ENCODE measurements around the gene DEFB132.

DEFB132 gene

GRCh38 chr20:258963-259362 is 1.4 kb downstream of the DEFB132 start:
- no peak for DNase-seq (ENCODE audit: insufficient read length, low spot score)
- TF ChIP-seq POLR2AphosphoS5 (IDR thresholded peaks at IDR 0.05; ENCODE audit: low read depth, low read length) (no peak), POU2F2 (IDR thresholded peaks at IDR 0.05; ENCODE audit: low read depth, low read length) (no peak), POLR2A (IDR thresholded peaks at IDR 0.05; ENCODE audit: low read depth, low read length) (no peak), PAX5 (IDR thresholded peaks at IDR 0.05; ENCODE audit: insufficient read depth, low read length, severe bottlenecking) (no peak), SPI1 (IDR thresholded peaks at IDR 0.05; ENCODE audit: low read depth, low read length) (no peak), TAF1 (IDR thresholded peaks at IDR 0.05; ENCODE audit: low read depth, low read length) (no peak)
- FAIRE-seq, result peak; percentile 40

GRCh38 chr20:259981-260380 is 2.5 kb downstream of the DEFB132 start:
- DNase-seq (ENCODE audit: insufficient read length, low spot score), result no peak
- FAIRE-seq, result no peak
- TF ChIP-seq TAF1 (IDR thresholded peaks at IDR 0.05; ENCODE audit: low read depth, low read length), result no peak
- no peak for TF ChIP-seq POLR2AphosphoS5 (IDR thresholded peaks at IDR 0.05; ENCODE audit: low read depth, low read length)
- TF ChIP-seq POLR2A (IDR thresholded peaks at IDR 0.05; ENCODE audit: low read depth, low read length), result no peak
- no peak for TF ChIP-seq SPI1 (IDR thresholded peaks at IDR 0.05; ENCODE audit: low read depth, low read length)

GRCh38 chr20:263701-264100 is 6.2 kb downstream of the DEFB132 start:
- DNase-seq (ENCODE audit: insufficient read length, low spot score) (no peak), FAIRE-seq (no peak)
- TF ChIP-seq PAX5 (IDR thresholded peaks at IDR 0.05; ENCODE audit: insufficient read depth, low read length, severe bottlenecking), result no peak
- no peak for TF ChIP-seq POU2F2 (IDR thresholded peaks at IDR 0.05; ENCODE audit: low read depth, low read length)
- TF ChIP-seq TAF1 (IDR thresholded peaks at IDR 0.05; ENCODE audit: low read depth, low read length), result no peak
- no peak for TF ChIP-seq POLR2A (IDR thresholded peaks at IDR 0.05; ENCODE audit: low read depth, low read length)
- TF ChIP-seq POLR2AphosphoS5 (IDR thresholded peaks at IDR 0.05; ENCODE audit: low read depth, low read length), result no peak
- no peak for TF ChIP-seq SPI1 (IDR thresholded peaks at IDR 0.05; ENCODE audit: low read depth, low read length)

- peak; percentile 84 for DNase-seq (ENCODE audit: insufficient read length, low spot score)
- FAIRE-seq, result peak; percentile 95
- TF ChIP-seq POLR2A (IDR thresholded peaks at IDR 0.05; ENCODE audit: low read depth, low read length) (peak; percentile 55), POLR2AphosphoS5 (IDR thresholded peaks at IDR 0.05; ENCODE audit: low read depth, low read length) (peak; percentile 68), POU2F2 (IDR thresholded peaks at IDR 0.05; ENCODE audit: low read depth, low read length) (no peak), TAF1 (IDR thresholded peaks at IDR 0.05; ENCODE audit: low read depth, low read length) (peak; percentile 50; the same call in 1 of the 2 replicates), SPI1 (IDR thresholded peaks at IDR 0.05; ENCODE audit: low read depth, low read length) (no peak), PAX5 (IDR thresholded peaks at IDR 0.05; ENCODE audit: insufficient read depth, low read length, severe bottlenecking) (no peak)
Observed at GRCh38 chr20:266596-267562, 9.4 kb downstream of the DEFB132 start.

GRCh38 chr20:270517-270916 is 13.0 kb downstream of the DEFB132 start:
- DNase-seq (ENCODE audit: insufficient read length, low spot score), result no peak

GRCh38 chr20:271069-271468 is 13.5 kb downstream of the DEFB132 start:
- DNase-seq (ENCODE audit: insufficient read length, low spot score) (no peak), FAIRE-seq (no peak)
- TF ChIP-seq PAX5 (IDR thresholded peaks at IDR 0.05; ENCODE audit: insufficient read depth, low read length, severe bottlenecking) (no peak), POU2F2 (IDR thresholded peaks at IDR 0.05; ENCODE audit: low read depth, low read length) (no peak), POLR2A (IDR thresholded peaks at IDR 0.05; ENCODE audit: low read depth, low read length) (no peak), TAF1 (IDR thresholded peaks at IDR 0.05; ENCODE audit: low read depth, low read length) (no peak), POLR2AphosphoS5 (IDR thresholded peaks at IDR 0.05; ENCODE audit: low read depth, low read length) (no peak), SPI1 (IDR thresholded peaks at IDR 0.05; ENCODE audit: low read depth, low read length) (no peak)

More at GRCh38 chr20:270517-270916, 13.0 kb downstream of the DEFB132 start:
- no peak for FAIRE-seq
- TF ChIP-seq POU2F2 (IDR thresholded peaks at IDR 0.05; ENCODE audit: low read depth, low read length) (no peak), PAX5 (IDR thresholded peaks at IDR 0.05; ENCODE audit: insufficient read depth, low read length, severe bottlenecking) (no peak), TAF1 (IDR thresholded peaks at IDR 0.05; ENCODE audit: low read depth, low read length) (no peak), POLR2AphosphoS5 (IDR thresholded peaks at IDR 0.05; ENCODE audit: low read depth, low read length) (no peak), SPI1 (IDR thresholded peaks at IDR 0.05; ENCODE audit: low read depth, low read length) (no peak), POLR2A (IDR thresholded peaks at IDR 0.05; ENCODE audit: low read depth, low read length) (no peak)

- DNase-seq (ENCODE audit: insufficient read length, low spot score) (no peak), FAIRE-seq (no peak)
- TF ChIP-seq PAX5 (IDR thresholded peaks at IDR 0.05; ENCODE audit: insufficient read depth, low read length, severe bottlenecking) (no peak), TAF1 (IDR thresholded peaks at IDR 0.05; ENCODE audit: low read depth, low read length) (no peak), SPI1 (IDR thresholded peaks at IDR 0.05; ENCODE audit: low read depth, low read length) (no peak), POLR2A (IDR thresholded peaks at IDR 0.05; ENCODE audit: low read depth, low read length) (no peak), POU2F2 (IDR thresholded peaks at IDR 0.05; ENCODE audit: low read depth, low read length) (no peak), POLR2AphosphoS5 (IDR thresholded peaks at IDR 0.05; ENCODE audit: low read depth, low read length) (no peak)
Observed at GRCh38 chr20:271528-271927, 14.0 kb downstream of the DEFB132 start.

- TF ChIP-seq POU2F2 (IDR thresholded peaks at IDR 0.05; ENCODE audit: low read depth, low read length) (no peak), POLR2A (IDR thresholded peaks at IDR 0.05; ENCODE audit: low read depth, low read length) (no peak), SPI1 (IDR thresholded peaks at IDR 0.05; ENCODE audit: low read depth, low read length) (no peak)
- FAIRE-seq, result no peak
- no peak for DNase-seq (ENCODE audit: insufficient read length, low spot score)
Observed at GRCh38 chr20:272718-273117, 15.2 kb downstream of the DEFB132 start.

GRCh38 chr20:273884-274283 is 16.4 kb downstream of the DEFB132 start:
- no peak for TF ChIP-seq SPI1 (IDR thresholded peaks at IDR 0.05; ENCODE audit: low read depth, low read length)
- no peak for TF ChIP-seq POLR2AphosphoS5 (IDR thresholded peaks at IDR 0.05; ENCODE audit: low read depth, low read length)
- no peak for TF ChIP-seq POLR2A (IDR thresholded peaks at IDR 0.05; ENCODE audit: low read depth, low read length)
- TF ChIP-seq PAX5 (IDR thresholded peaks at IDR 0.05; ENCODE audit: insufficient read depth, low read length, severe bottlenecking), result no peak
- no peak for TF ChIP-seq TAF1 (IDR thresholded peaks at IDR 0.05; ENCODE audit: low read depth, low read length)
- no peak for TF ChIP-seq POU2F2 (IDR thresholded peaks at IDR 0.05; ENCODE audit: low read depth, low read length)
- FAIRE-seq (no peak), DNase-seq (ENCODE audit: insufficient read length, low spot score) (no peak)
